ENCODE data around the gene CTIF. TPM values are rescaled to one million over a fixed set of nuclear protein-coding genes. Genes with fewer than 3 reads are reported as not detected.

The CTIF gene
- total RNA-seq, 2 experiments from 2014 or later = 0.06 to 0.38 TPM

GRCh38 chr18:48855422-48856377, 316.9 kb downstream of the CTIF start:
- Histone ChIP-seq H3K4me2 (ENCODE audit: low read length) (no peak overlapping the region), H3K4me1 (ENCODE audit: insufficient read depth, low read length, poor library complexity, severe bottlenecking) (no peaks in the 10 kb centered on the region), H3K36me3 (ENCODE audit: insufficient read depth, low read length) (no peaks in the 10 kb centered on the region), H2AFZ (ENCODE audit: low read length) (no peak overlapping the region), H3K9me3 (ENCODE audit: low read length) (no peaks in the 10 kb centered on the region), H3K4me3 (ENCODE audit: low read depth, low read length, poor library complexity, severe bottlenecking) (no peak overlapping the region), H3K9me2 (ENCODE audit: insufficient read depth, low read length) (no peaks in the 10 kb centered on the region), H3K79me2 (ENCODE audit: insufficient read depth, low read depth, low read length) (no peaks in the 10 kb centered on the region), H4K20me1 (ENCODE audit: insufficient read depth, low read length) (no peaks in the 10 kb centered on the region), H3K27ac (ENCODE audit: low read depth, low read length, poor library complexity, severe bottlenecking) (no peak overlapping the region)
- TF ChIP-seq CTCF (conservative IDR thresholded peaks at IDR 0.05; ENCODE audit: low read length) = no peak
- TF ChIP-seq EZH2phosphoT487 (IDR thresholded peaks at IDR 0.05; ENCODE audit: borderline replicate concordance, low read depth, low read length) = no peak
- DNase-seq (ENCODE audit: low spot score) = no peak
- BruUV-seq (replicated peaks) = no TSS peak
- ChIA-PET POLR2A (interaction anchor here (1.0 kb wide), 1 partner anchor 9 kb away, joined by 5 read pairs; no protein-coding TSS in a partner anchor), CTCF (ENCODE audit: unreplicated experiment) (no interaction called here)
- intact Hi-C loops (cut with micrococcal nuclease; ENCODE audit: unreplicated experiment) = no loop called here

GRCh38 chr18:48857023-48857694, 318.3 kb downstream of the CTIF start:
- CTCF ChIA-PET (ENCODE audit: unreplicated experiment) = no interaction called here
- H3K9me2 ChIP-seq (ENCODE audit: insufficient read depth, low read length) = no peaks in the 10 kb centered on the region
- H4K20me1 ChIP-seq (ENCODE audit: insufficient read depth, low read length) = no peaks in the 10 kb centered on the region
- H2AFZ ChIP-seq (ENCODE audit: low read length) = no peak overlapping the region
- no peaks in the 10 kb centered on the region for H3K4me1 ChIP-seq (ENCODE audit: insufficient read depth, low read length, poor library complexity, severe bottlenecking)
- no peak overlapping the region for H3K4me2 ChIP-seq (ENCODE audit: low read length)
- no peaks in the 10 kb centered on the region for H3K79me2 ChIP-seq (ENCODE audit: insufficient read depth, low read depth, low read length)
- DNase-seq (ENCODE audit: low spot score) = no peak
- no TSS peak for BruUV-seq (replicated peaks)
- no peaks in the 10 kb centered on the region for H3K36me3 ChIP-seq (ENCODE audit: insufficient read depth, low read length)
- H3K27ac ChIP-seq (ENCODE audit: low read depth, low read length, poor library complexity, severe bottlenecking) = no peak overlapping the region
- H3K9me3 ChIP-seq (ENCODE audit: low read length) = no peaks in the 10 kb centered on the region
- POLR2A ChIA-PET = no interaction called here
- TF ChIP-seq CTCF (conservative IDR thresholded peaks at IDR 0.05; ENCODE audit: low read length) (no peak), EZH2phosphoT487 (IDR thresholded peaks at IDR 0.05; ENCODE audit: borderline replicate concordance, low read depth, low read length) (no peak)
- H3K4me3 ChIP-seq (ENCODE audit: low read depth, low read length, poor library complexity, severe bottlenecking) = no peak overlapping the region
- intact Hi-C loops (cut with micrococcal nuclease; ENCODE audit: unreplicated experiment) = no loop called here

All from OCI-LY7 (cell line).